DND-41 (cell line): ENCODE measurements around the gene OR10R2.
A peak's percentile ranks its signal among the peaks of the same experiment; 100 is the strongest.

Experiments used
- CTCF ChIP-seq: IDR thresholded peaks from 2 replicates; pipeline ENCODE4 v1.5.1; 2012; ENCODE audit warnings: borderline replicate concordance, low read length, moderate library complexity, mild to moderate bottlenecking; ENCODE audit not compliant: poor library complexity, severe bottlenecking; ENCODE audit errors: extremely low read depth
- EZH2 ChIP-seq: IDR thresholded peaks from 3 replicates; pipeline ENCODE4 v1.6.1; 2012; ENCODE audit warnings: borderline replicate concordance, low read depth, mild to moderate bottlenecking, moderate library complexity, low read length, inconsistent platforms; ENCODE audit not compliant: severe bottlenecking

GRCh38 chr1:158491316-158491715 lies 19.3 kb downstream of the OR10R2 start:
- no peak for TF ChIP-seq EZH2
- TF ChIP-seq CTCF: peak; percentile 55
